PFSK-1 (cell line): ENCODE results near the gene NRXN3.

Experiments used
- FOXP2 ChIP-seq: optimal IDR thresholded peaks from 2 replicates; pipeline ENCODE3; 2011; ENCODE audit warnings: borderline replicate concordance, control low read depth, inconsistent platforms; ENCODE audit not compliant: insufficient read depth; ENCODE audit errors: extremely low read length, extremely low read depth
- POLR2AphosphoS5 ChIP-seq: IDR thresholded peaks from 2 replicates; pipeline ENCODE4 v1.6.1; 2012; ENCODE audit warnings: low read depth, mild to moderate bottlenecking, control low read depth, low read length, moderate library complexity
- REST ChIP-seq, 2 experiments: IDR thresholded peaks; 2 replicates each; pipeline versions ENCODE4 v1.6.1 to v1.8.0; 2011 to 2012; ENCODE audit warnings: low read depth in 2 of 2, low read length in 2 of 2, control low read depth in 1 of 2, inconsistent platforms in 1 of 2, mild to moderate bottlenecking in 1 of 2, moderate library complexity in 1 of 2; ENCODE audit not compliant: insufficient read depth in 1 of 2
- SIN3A ChIP-seq: IDR thresholded peaks from 2 replicates; pipeline ENCODE4 v1.6.1; 2012; ENCODE audit warnings: mild to moderate bottlenecking, low read length, moderate library complexity, borderline replicate concordance; ENCODE audit not compliant: insufficient read depth
- TAF1 ChIP-seq: IDR thresholded peaks from 2 replicates; pipeline ENCODE4 v1.6.1; 2012; ENCODE audit warnings: low read length, control low read depth, borderline replicate concordance; ENCODE audit not compliant: insufficient read depth

Gene NRXN3

GRCh38 chr14:78863143-78863542 lies 693.0 kb downstream of the NRXN3 start:
- peak; percentile 82 to 97 for TF ChIP-seq REST (IDR thresholded peaks at IDR 0.05; ENCODE audit: insufficient read depth in 1 of 2, low read depth in 2 of 2, low read length in 2 of 2)
- no peak for TF ChIP-seq SIN3A

GRCh38 chr14:78872837-78873236 lies 702.7 kb downstream of the NRXN3 start:
- TF ChIP-seq SIN3A (no peak), POLR2AphosphoS5 (no peak), TAF1 (no peak)

GRCh38 chr14:78873581-78873980 lies 703.4 kb downstream of the NRXN3 start:
- TF ChIP-seq REST (IDR thresholded peaks at IDR 0.05; ENCODE audit: insufficient read depth in 1 of 2, low read depth in 2 of 2, low read length in 2 of 2) (no peak), SIN3A (no peak), POLR2AphosphoS5 (no peak), FOXP2 (no peak), TAF1 (no peak)

GRCh38 chr14:78875049-78875448 lies 704.9 kb downstream of the NRXN3 start:
- TF ChIP-seq FOXP2 (no peak), REST (IDR thresholded peaks at IDR 0.05; ENCODE audit: insufficient read depth in 1 of 2, low read depth in 2 of 2, low read length in 2 of 2) (no peak), POLR2AphosphoS5 (no peak), SIN3A (no peak), TAF1 (no peak)

- TF ChIP-seq FOXP2 (no peak), SIN3A (no peak), TAF1 (no peak), POLR2AphosphoS5 (no peak), REST (IDR thresholded peaks at IDR 0.05; ENCODE audit: insufficient read depth in 1 of 2, low read depth in 2 of 2, low read length in 2 of 2) (no peak)
Observed at GRCh38 chr14:78885884-78886283, 715.7 kb downstream of the NRXN3 start.
